ENCODE data around the gene HAGHL. TPM values are rescaled to one million over a fixed set of nuclear protein-coding genes. Genes with fewer than 3 reads are reported as not detected.

Gene HAGHL
- total and polyA plus RNA-seq, 2 experiments from 2014 or later, result 21.6 to 35.3 TPM

- Histone ChIP-seq H3K27ac (ENCODE audit: low read depth) (no peak overlapping the region), H3F3A (replicated peaks; ENCODE audit: low read depth) (peaks cover 3% of the 10 kb centered on the region; the same call in 1 of the 2 replicates), H4K20me1 (replicated peaks; ENCODE audit: insufficient read depth) (no peaks in the 10 kb centered on the region), H3K4me3 (no peak overlapping the region), H3K36me3 (ENCODE audit: insufficient read depth) (no peaks in the 10 kb centered on the region), H3K4me2 (no peak overlapping the region), H3K27me3 (ENCODE audit: insufficient read depth) (no peaks in the 10 kb centered on the region), H3K79me2 (replicated peaks; ENCODE audit: insufficient read depth) (no peaks in the 10 kb centered on the region), H3K4me1 (ENCODE audit: insufficient read depth) (no peaks in the 10 kb centered on the region), H2AFZ (no peak overlapping the region), H3K9me2 (ENCODE audit: insufficient read depth) (no peaks in the 10 kb centered on the region)
- Mint-ChIP-seq H3K36me3 (ENCODE audit: low read depth) (no peaks in the 10 kb centered on the region), H3K27me3 (ENCODE audit: insufficient read depth, low read depth, poor library complexity) (peaks cover 10% of the 10 kb centered on the region), H3K4me3 (no peak overlapping the region), H3K4me1 (no peaks in the 10 kb centered on the region), H3K27ac (no peak overlapping the region), H3K9me3 (no peaks in the 10 kb centered on the region)
- no peak for ATAC-seq
- TF ChIP-seq JUNB (IDR thresholded peaks at IDR 0.05; ENCODE audit: unreplicated experiment) (no peak), ZNF114 (CRISPR knock-in tag; IDR thresholded peaks at IDR 0.05) (no peak), STAT1 (IDR thresholded peaks at IDR 0.05; ENCODE audit: unreplicated experiment) (no peak), REST (IDR thresholded peaks at IDR 0.05; ENCODE audit: unreplicated experiment) (no peak), ZNF462 (CRISPR knock-in tag; IDR thresholded peaks at IDR 0.05) (no peak), EZH2phosphoT487 (IDR thresholded peaks at IDR 0.05; ENCODE audit: unreplicated experiment) (no peak), POLR2AphosphoS5 (IDR thresholded peaks at IDR 0.05; ENCODE audit: low read depth) (no peak), CTCF (conservative IDR thresholded peaks at IDR 0.05; ENCODE audit: low read depth in 2 of 2) (no peak), EZH2 (IDR thresholded peaks at IDR 0.05; ENCODE audit: low read depth, unreplicated experiment) (no peak), CREB1 (CRISPR knock-in tag; IDR thresholded peaks at IDR 0.05; ENCODE audit: low read depth) (no peak), ETS1 (IDR thresholded peaks at IDR 0.05) (no peak)
- no peak for DNase-seq (ENCODE audit: low spot score)
Measured at GRCh38 chr16:772959-773358, 46.1 kb downstream of the HAGHL start.
